Stimulated activated CD4-positive, alpha-beta T cell treated with anti-CD3 and anti-CD28 coated beads, Interleukin-12 subunit alpha, Interleukin-12 subunit beta, amount 100 ng/mL, for 48 hours (primary cell): ENCODE measurements around the gene NR5A2.

Source experiments
- DNase-seq, 3 donors: peaks; one replicate each; pipeline ENCODE4 v3.0.0-alpha.2; 2020; ENCODE audit warnings: low read depth in 2 of 3, low spot score in 1 of 3

Gene NR5A2

DNA sequence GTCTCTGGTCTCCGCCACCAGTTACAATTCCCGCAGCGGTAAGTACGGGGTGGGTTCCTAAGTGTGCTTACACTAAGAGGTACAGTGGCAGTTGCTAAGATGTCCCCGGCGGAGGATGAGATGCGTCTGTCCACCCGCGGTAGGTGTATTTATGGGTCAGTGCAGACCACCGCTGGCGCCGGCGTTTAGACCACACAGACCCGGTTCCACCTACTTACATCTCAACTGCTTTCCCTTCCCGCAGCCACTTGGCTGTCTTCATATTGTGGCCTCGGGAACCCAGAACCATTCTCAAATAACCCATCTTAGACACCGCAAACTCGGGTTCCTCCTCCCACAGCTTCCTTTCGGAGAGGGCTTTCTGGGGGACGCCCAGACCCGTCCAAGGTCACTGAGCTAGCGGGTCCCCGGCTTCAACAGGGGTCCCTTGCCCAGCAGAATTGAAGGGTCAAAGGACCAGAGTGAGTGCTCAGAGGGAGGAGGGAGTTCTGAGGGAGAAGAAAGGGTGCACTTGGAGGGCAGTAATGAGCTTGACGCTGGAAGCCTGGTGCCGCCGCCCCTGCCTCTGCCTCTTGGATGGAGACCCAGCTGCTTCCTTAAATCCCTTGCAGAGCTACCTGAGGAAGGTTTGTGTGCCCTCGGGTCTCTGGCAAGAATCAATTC, 8.6 kb downstream of the NR5A2 start:
- no peak for DNase-seq

DNA sequence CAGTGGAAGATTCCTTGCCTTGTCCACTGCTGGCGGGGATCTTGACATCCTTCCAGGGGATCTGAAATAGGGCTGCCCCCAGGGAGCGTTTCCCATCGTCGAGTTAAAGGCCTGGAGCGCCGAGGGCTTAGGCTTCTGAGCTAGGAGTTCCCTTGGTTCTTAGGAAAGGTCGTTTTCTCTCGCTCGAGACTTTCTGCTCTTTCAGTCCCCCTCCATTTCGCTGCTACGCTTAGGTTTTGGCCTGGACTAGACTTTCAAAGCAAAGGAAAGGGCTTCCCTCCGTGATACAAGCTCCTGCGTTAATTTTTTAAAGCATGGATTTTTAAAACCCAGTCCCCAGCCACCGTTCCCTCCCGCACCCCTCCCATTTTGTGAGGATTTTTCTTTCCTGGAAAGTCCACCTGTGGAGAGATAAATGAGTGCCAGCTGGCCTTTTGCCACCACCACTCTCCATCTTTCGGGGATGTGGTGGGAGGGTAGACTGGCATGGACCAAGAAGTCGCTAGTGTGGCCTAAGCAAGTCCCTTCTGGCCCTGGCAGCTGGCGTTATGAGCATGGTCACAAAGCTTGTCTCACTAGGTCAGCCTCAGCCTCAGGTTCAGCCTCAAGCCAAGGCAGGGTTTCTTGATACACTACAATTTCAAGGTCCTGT, 9.2 kb downstream of the NR5A2 start:
- no peak for DNase-seq

DNA sequence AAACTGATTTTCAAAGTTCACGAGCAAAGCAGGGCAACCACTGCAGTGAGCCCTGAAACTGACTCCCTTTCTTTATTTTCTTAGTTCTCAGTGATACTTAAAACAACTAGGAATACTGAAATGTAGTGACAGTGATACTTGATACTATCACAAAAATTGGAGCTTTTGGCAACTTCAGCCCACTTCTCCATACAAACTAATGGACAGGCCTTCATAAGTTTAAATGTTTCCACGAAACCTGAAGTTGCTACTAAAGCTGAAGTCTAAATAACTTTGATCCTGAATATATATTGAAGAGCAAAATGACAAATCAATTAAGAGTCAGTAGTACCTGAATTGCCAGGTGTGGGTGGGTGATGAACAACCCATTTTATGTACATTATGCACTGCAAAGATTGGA, 10.0 kb downstream of the NR5A2 start:
- no peak for DNase-seq

DNA sequence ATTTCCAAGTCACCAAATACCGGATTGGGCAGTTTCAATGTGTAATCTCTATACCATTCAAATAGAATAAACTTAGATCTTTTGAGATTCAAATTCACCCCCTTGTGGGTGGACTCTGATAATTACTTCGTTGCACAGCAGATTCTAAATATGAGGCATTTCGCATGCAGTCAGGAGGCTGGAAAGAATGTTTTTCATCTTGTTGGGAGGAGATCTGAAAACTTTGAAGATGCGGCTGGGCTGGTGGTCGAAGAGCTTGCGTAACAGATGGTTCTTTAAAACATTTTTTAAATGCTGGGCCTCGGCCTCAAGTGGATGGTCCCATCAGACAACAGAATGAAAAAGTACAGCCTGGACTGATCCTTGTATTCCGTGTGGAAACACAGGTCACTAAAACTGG, 10.4 kb downstream of the NR5A2 start:
- no peak for DNase-seq

DNA sequence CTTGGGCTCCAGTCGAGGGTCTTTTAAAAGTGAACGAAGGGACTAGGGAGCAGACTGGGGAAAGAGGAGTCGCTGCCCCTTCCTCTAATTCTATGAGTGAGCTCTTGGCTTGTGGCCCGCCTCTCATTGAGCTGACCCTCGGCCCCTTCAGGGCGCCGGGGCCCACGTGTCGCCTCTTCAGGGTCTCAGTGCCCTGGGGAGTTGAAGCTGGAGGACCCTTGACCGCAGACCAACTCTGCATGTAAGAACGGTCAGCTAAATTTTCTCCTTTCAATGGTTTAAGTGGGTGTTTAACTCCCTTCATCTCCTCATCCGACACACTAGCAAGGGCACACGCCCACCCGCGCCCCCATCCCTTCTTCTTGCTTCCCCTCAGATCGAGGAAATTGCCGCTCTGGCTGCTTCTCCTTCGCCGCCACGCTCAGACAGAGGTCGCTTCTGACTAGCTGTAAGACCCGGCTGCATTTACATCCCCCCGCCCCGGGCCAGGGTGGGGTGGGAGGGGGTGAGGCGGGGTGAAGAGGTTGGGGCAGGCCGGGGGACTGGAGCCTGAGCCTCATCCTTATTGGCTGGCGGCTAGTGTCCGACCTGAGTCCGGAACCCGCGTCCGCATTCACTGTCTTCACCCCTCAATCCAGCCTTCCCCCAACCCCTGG, 10.9 kb downstream of the NR5A2 start:
- DNase-seq = no peak

DNA sequence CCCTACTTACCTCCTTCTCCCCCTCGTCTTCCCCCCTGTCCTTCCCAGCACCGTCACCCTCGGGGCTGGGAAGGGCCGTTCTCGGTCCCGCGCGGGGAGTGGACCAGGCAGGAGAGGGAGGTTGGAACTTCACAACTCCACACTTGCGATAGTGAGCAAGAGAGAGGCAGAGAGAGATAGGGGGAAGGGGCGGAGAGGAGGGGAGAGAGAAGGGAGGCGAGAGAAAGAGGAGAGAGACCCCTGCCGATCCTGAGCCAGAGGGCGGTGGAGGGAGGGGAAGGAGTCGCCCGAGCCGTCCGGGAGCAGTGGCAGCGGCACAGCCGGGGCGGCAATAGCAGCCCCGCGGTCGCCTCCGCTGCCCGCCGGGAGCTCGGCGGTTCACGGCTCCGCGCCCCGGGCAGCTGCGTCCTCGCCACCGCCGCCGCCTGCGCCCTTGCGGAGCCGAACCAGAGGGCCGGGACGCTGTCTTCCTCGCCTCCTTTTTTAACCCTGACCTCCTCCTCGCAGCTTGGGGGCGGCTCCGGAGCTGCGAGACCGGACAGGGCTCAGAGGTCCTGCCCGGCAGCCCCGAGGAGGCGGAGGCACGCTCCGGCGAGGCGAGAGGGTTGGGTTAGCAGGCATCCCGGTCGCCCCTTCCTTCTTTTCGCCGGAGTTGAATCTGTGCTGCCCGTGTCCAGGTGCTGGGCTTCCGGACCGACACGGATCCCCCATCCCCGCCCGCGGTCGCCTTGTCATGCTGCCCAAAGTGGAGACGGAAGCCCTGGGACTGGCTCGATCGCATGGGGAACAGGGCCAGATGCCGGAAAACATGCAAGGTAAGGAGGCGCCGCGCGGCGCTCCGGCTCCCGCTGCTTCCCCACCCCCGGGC, 11.7 kb downstream of the NR5A2 start:
- DNase-seq = no peak

DNA sequence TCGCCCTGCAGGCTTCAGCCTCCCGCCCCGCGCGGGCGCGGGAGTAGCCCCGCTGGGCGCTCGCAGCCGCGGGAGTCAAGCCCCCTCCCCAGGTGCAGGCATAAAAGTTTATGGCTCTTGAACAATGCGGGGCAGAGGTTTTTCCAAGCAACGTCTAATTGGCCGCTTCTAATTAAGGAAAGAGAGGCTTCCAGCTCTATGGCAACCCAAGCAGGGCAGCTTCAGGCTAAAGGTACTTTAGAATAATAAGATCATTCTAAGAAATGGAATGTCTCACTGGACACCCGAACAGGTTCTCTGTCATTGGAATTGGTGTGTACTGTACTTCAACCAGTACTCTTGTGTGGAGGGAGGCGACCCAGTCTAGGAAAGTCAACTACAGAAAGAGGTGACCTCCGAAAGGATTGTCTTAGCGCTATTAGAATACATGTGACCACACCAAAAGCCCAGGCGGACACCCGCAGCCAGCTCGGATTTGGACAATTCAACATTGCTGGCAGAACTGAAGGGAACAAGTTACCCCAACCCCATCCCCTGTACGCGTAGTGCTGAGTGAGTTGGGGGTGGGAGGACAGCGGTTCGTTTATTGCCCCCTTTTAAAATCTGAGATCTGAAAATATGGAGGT, 12.5 kb downstream of the NR5A2 start:
- DNase-seq = no peak

DNA sequence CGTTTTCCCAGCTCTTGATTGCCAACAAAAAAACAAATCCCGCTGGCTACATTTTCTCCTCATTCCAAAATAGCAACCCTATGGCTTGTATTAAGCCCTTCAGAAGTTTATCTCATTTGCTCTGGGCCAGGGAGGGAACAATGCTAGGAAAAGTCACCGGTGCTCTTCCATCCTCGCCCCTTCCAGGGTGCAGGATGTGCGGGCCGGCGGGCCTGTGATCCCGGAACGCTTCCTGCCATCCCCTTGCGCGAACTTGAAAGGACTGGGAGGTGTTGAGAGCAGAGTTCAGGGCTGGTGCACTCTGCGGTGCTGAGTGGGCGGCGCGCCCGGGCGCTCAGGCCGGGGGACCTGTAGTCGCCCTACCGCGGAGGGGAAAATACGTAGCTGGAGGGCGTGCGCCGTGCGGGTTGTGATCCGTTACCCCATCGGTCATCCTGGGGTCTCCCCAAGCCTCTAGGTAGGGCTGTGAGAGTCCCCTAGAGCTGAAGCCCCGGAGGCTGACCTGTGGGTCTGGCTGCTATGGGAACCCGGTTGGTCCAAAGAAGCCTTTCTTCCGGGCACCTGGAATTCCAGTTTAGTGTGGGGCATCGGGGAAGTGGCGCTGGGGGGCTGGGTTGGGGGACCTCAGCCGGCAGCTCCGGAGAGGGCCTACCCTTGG, 13.1 kb downstream of the NR5A2 start:
- DNase-seq = no peak

DNA sequence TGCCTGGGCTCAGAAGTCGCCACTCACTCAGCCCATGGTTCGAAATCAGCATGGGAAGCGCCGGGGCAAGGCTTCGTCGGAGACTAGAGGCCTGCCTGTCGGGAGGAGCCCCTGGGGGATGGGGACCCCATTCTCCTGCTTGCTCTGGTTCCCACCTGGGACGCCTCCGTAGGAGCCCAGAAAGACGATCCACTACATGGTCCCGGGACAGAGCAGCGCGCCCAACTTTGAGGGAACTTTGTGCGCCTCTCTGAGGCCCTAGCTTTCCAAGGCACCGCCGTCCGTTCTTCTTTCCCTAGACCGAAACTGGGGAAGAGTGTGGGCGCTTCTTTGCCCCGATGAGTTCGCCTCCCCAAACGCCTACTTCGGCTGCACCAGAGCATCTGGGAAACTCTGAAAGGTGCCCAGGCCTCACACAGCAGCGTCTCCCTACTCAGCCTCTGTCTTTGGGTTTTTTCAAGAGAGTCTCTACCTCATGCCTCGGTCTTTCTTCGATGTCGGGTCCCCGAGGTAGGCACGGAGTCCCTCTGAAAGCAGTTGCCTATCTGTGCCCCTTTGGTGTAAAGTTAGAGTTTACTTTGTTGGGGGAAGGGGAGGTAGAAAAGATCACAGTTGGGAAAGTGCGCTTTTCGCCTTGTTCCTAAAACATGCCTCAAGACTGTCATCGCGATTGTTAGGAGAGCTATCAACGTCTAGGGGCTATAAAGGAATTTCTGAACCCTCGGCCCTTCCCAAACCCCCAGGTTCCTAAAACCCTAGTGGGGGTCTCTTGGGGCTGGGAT, 14.0 kb downstream of the NR5A2 start:
- no peak for DNase-seq

DNA sequence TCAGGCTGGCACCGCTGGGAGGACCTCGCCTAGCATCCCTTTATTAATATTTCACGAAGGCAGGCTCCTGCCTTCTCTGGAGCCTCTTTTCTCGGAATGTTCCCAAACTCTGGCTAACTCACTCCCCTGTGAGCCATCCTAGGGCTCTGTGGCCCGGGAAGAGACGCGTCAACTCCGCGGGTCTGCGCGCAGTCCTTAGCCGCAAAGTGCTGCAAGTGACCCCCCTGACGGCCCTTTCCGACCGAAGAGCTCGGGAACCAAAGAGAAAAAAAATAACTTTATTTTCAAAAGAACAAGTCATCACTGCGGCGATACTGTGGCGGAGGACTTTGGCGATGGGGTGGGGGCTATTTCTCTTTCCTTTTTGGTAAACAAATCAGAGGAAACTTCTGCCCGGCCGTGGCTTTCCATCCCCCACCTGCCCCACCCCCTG, 14.6 kb downstream of the NR5A2 start:
- no peak for DNase-seq

DNA sequence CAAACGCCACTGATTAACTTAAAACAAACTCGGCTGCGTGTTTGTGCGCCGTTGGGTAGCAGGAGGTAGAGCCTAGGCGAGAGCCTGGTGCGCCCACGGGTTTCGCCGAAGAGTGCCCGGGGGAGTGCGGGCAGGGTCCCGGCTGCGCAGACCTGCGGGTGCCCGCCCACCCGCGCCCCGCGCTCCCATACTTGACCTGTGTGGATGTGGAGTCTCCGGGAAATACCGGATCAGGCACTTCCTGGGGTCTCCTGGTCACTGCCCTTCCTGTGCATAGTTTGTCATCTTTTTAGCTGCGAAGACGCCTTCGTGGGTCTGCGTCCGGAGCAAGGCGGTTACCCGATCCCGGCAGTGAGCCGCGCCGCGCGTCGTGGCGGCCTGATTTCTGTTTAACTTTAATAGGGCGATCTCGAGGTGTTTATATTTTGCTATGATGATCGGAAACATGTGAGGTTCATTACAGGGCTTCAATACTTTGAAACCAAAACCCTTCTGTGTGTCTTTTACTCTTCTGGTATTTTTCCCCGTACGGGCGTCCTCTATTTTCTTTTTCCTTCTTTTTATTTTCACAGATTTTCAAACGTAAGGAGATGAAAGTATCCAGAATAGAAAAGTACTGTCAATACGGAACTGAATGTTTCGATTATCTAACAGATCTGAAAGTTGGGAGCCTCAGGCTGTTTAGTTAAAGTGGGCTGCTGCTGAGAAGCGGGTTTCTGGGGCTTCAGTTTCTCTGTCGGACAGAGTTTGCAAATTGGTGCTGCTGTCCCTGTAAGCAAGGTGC, 15.2 kb downstream of the NR5A2 start:
- DNase-seq = no peak

DNA sequence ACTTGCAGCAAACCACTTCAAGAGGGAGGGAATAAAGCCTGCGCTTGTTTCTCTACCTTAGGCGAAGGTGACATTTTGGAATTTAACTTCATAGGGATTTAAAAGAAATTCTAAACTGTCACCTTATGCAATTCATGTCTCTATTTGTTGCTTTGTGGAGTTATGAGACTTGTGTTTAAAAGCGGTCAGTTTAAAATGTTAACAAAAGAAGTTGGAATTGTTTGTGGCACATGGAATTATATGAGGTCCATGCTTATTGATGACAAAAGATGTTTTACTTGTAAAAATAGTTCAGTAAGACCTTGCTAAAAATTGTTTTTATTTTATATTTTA, 15.8 kb downstream of the NR5A2 start:
- no peak for DNase-seq

DNA sequence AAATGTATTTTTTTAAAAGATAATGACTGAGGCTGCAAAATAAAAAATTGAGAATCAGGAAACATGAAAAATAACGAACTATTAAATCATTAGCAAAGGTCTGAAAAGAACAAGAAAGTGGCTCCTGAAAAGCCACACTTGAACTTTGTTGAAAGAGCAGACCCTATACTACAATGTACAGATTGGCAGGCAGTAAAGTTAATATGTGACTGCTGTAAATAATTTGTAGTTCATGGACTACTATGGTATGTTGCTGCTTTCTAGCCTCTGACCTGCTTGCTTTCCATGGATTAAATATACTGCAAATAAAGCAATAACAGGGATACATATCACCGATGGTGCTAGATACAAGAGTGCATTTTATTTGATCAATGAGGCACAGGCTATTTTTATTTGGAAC, 18.6 kb downstream of the NR5A2 start:
- DNase-seq = no peak

DNA sequence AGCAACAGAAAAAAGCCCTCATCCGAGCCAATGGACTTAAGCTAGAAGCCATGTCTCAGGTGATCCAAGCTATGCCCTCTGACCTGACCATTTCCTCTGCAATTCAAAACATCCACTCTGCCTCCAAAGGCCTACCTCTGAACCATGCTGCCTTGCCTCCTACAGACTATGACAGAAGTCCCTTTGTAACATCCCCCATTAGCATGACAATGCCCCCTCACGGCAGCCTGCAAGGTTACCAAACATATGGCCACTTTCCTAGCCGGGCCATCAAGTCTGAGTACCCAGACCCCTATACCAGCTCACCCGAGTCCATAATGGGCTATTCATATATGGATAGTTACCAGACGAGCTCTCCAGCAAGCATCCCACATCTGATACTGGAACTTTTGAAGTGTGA, 20.7 kb downstream of the NR5A2 start:
- no peak for DNase-seq

DNA sequence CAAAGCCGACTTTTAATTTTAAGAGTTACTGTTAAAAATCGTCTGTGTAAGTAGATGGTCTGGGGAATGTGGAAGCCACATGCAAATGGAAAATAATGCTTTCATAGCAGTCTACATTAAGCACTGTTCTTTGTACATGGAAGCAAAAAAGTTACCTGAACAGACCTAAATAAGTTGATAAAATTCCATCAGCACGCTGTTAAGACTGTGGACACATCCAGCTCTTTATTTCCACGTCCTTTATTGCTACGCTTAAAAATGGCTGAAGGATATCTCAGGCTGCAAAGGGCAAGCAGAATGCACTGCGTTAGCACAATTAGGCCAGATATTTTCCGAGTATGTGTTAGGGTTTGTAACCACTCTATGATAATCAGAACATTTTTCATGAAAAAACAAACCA, 22.3 kb downstream of the NR5A2 start:
- DNase-seq = no peak

DNA sequence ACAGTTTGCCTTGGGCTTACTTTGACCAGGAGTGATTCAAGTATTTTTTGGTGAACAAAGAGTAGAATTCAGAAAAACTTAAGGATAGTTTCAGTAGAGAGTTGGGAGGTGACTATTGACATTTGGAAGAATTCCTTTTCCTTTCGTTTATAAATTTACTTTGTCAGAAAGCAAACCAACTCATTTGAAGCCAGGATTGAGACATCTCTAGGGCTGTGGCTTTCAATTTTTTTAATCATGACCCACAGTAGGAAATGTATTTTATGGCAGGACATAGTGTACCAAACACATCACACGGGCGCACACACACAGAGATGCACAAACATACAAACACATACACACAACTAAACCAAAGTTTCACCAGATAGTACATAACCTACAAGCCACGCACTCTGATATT, 24.1 kb downstream of the NR5A2 start:
- DNase-seq = no peak

DNA sequence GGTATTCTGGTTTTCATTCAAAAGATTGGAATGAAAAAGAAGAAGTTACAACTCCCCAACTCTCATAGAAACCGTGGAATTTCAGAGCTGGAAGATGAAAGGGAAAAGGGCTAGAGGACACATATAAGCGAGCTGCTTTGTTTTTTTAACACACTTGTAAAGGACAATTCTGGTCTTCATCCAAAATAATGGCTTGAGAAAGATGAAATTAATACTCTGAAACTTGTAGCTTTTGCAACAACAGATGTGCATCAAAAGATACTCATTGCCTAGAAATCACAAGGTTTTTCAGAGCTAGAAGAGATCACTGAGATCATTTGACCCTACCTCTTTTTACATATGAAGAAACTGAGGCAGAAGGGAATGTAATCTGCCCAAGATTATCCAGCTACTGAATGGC, 25.6 kb downstream of the NR5A2 start:
- no peak for DNase-seq

DNA sequence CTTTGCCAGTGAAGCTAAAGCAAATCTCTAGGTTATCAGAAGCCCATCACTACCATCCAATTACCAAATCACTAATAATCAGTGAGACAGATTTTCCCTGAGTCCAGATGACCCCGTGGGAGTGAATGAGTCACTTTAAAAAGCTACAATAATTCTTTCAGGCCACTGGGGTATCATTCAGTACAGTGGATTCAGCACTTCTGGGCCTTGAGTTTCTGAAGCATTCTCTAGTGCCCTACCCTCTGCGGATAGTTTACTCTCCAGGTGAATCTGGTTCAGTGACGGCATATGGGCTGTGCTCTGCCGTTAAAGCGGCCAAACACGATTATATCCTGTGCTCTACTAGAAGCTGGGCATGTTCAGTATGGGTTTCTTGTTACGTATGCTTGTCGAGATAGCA, 26.1 kb downstream of the NR5A2 start:
- DNase-seq = no peak

DNA sequence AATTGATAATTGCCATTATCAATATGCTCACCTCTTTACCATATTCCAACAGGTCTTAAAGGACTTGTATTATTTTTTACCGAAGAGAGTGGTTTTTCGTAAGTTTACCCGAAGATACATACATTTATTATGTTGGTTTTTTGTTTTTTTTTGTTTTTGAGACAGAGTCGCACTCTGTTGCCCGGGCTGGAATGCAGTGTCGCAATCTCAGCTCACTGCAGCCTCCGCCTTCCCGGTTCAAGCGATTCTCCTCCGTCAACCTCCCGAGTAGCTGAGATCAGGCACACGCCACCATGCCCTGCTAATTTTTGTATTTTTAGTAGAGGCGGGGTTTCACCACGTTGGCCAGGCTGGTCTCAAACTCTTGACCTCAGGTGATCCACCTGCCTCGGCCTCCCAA, 30.8 kb downstream of the NR5A2 start:
- DNase-seq = no peak
